UCSD-AML1 (cell line): Measurements from ENCODE around the gene PHGDH.

ENCODE experiments used
- DNase-seq: peaks from one replicate; lab custom pipeline; 2025; ENCODE audit not compliant: unreplicated experiment; lab: John Stamatoyannopoulos, UW

PHGDH gene

GRCh38 chr1:119731060-119731459 is 19.3 kb downstream of the PHGDH start:
- DNase-seq = no peak

GRCh38 chr1:119731741-119732430 is 20.2 kb downstream of the PHGDH start:
- no peak for DNase-seq

- no peak for DNase-seq
Measured at GRCh38 chr1:119732465-119733168, 20.9 kb downstream of the PHGDH start.

- DNase-seq = no peak
Measured at GRCh38 chr1:119733754-119734153, 22.0 kb downstream of the PHGDH start.

GRCh38 chr1:119735217-119735616 is 23.5 kb downstream of the PHGDH start:
- no peak for DNase-seq

GRCh38 chr1:119736649-119737039 is 24.9 kb downstream of the PHGDH start:
- DNase-seq = no peak

- no peak for DNase-seq
Measured at GRCh38 chr1:119737040-119737682, 25.4 kb downstream of the PHGDH start.

- DNase-seq = no peak
Measured at GRCh38 chr1:119738100-119738720, 26.5 kb downstream of the PHGDH start.

GRCh38 chr1:119739150-119739549 is 27.4 kb downstream of the PHGDH start:
- DNase-seq = no peak

- no peak for DNase-seq
Measured at GRCh38 chr1:119740261-119740660, 28.5 kb downstream of the PHGDH start.

- no peak for DNase-seq
Measured at GRCh38 chr1:119740896-119741780, 29.4 kb downstream of the PHGDH start.

- no peak for DNase-seq
Measured at GRCh38 chr1:119742202-119742601, 30.5 kb downstream of the PHGDH start.

GRCh38 chr1:119742677-119743076 is 30.9 kb downstream of the PHGDH start:
- DNase-seq = no peak

GRCh38 chr1:119743308-119743707 is 31.6 kb downstream of the PHGDH start:
- DNase-seq = no peak

GRCh38 chr1:119743776-119744597 is 32.3 kb downstream of the PHGDH start:
- DNase-seq = peak; percentile 39

- DNase-seq = no peak
Measured at GRCh38 chr1:119744598-119744942, 32.8 kb downstream of the PHGDH start.

- no peak for DNase-seq
Measured at GRCh38 chr1:119745034-119745433, 33.3 kb downstream of the PHGDH start.

- DNase-seq = no peak
Measured at GRCh38 chr1:119747451-119747850, 35.7 kb downstream of the PHGDH start.

- DNase-seq = no peak
Measured at GRCh38 chr1:119748040-119748439, 36.3 kb downstream of the PHGDH start.

GRCh38 chr1:119752592-119752991 is 40.9 kb downstream of the PHGDH start:
- no peak for DNase-seq
